Stimulated activated CD8-positive, alpha-beta memory T cell treated with anti-CD3 and anti-CD28 coated beads, Interleukin-4, amount 100 ng/mL, for 1 hour (primary cell): ENCODE results near the gene SLC35B1.

Source experiments
- DNase-seq, 2 donors: peaks; one replicate each; pipeline ENCODE4 v3.0.0-alpha.2; 2020; ENCODE audit warnings: low read depth in 2 of 2, low spot score in 1 of 2

The SLC35B1 gene

DNA sequence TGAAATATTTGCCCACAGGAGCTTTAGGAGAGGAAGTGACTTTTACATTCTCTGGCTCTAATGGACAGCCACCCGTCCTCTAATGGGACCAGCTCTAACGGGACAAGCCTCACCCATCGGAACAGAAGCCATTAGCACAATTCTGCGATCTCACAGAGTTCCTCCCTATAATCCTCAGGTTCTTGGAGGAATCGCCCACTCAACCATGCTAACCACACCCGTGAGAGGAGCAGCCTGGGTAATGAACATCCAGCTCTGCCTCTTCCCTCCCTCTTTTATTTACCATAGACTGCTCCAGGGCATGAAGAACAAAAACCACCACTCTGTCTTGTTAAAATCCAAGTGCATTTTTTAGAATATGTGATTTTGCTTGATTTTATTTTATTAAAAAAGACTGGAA lies 6.8 kb downstream of the SLC35B1 start:
- DNase-seq, result no peak

DNA sequence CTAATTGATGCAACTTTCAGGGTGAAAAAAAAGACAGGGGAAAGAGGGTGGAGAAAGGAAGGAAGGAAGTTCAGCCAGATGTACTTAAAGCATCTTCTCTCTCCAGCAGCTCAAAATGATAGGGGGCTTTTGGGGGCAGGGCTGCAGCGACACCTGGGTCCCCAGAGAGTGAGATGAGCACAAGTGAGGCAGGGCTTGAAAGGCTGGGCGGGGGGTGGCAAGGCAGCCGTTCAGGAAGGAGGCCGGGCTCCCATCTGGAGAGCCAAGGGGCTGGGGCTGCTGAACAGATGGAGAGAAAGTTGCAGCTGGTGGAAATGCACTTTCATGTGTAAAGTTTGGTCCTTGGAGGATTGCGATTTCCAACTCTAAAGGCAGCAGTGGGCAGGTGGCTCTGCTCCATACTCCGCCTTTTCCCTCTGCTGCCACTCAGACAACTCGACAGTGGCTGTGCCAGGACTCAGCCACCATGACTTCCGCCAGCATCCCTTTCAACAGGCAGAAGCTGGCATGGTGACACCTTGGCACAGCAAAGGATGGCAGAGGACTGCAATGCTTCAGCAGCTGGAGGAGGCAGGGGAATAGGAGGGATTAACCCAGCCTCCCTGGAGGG lies 7.7 kb downstream of the SLC35B1 start:
- no peak for DNase-seq

DNA sequence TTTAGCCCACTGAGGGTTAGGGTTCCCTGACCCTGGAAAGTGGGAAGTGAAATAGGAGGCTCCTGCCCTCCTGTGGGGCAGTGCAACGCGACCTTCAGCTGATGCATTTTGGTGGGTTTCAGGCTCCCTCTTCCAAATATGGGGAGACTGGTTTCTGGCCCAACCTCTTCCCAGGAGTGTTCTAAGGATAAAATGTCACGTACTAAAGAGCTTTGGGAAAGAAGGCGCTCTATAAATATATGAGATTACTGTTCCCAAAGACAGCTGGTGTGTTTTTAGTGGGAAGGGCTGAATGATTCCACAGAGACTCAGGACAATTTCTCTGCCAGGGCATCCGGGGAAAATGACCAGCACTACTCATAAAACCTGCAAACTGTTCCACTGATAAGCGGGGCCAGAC lies 9.8 kb downstream of the SLC35B1 start:
- DNase-seq, result no peak

DNA sequence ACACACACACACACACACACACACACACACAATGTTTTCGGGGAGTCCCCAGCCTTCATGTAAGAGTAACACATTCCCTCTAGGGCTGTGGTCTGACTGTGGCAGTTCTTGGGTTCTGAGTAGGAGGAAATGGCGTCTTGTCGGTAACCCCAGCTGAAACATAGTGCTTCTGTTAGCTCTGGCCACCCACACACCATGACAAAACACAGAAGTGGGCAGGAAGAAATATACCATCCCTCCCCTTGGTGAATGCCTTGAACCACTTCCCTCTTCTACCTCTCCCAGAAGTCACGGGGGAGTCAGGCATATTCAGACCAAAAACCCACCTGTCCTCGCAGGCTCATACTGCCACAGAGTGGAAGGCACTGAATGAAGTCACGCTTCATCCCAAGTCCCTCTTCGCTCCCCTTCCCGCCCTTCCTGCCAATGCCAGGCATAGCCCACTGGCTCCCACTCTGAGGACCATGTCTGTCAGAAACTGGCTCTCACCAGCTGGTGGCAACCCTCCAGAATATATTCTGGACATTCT lies 11.5 kb downstream of the SLC35B1 start:
- no peak for DNase-seq

DNA sequence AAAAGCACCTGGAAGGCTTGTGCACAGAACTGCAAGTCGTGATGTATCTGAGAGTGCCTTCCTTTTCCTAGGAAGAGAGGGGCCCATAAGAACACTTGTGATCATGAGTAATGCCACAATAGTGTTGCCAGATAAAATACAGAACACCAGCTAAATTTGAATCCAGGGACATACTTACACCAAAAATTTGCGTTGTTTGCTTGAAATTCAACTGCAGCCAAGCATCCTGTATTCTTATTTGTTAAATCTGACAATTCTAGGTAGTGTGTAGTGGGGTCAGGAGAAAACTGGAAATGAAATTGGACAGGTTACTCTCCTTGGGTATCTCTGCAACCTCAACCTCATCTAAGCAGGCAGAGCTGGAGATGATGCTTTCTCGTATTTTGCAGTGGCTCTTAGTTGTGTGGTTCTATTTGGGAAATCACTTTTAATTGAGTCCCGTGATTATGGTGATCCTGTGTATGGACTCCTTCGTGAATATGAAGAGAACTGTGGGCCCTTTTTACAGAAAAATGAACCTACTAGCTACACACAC lies 12.0 kb downstream of the SLC35B1 start:
- no peak for DNase-seq

DNA sequence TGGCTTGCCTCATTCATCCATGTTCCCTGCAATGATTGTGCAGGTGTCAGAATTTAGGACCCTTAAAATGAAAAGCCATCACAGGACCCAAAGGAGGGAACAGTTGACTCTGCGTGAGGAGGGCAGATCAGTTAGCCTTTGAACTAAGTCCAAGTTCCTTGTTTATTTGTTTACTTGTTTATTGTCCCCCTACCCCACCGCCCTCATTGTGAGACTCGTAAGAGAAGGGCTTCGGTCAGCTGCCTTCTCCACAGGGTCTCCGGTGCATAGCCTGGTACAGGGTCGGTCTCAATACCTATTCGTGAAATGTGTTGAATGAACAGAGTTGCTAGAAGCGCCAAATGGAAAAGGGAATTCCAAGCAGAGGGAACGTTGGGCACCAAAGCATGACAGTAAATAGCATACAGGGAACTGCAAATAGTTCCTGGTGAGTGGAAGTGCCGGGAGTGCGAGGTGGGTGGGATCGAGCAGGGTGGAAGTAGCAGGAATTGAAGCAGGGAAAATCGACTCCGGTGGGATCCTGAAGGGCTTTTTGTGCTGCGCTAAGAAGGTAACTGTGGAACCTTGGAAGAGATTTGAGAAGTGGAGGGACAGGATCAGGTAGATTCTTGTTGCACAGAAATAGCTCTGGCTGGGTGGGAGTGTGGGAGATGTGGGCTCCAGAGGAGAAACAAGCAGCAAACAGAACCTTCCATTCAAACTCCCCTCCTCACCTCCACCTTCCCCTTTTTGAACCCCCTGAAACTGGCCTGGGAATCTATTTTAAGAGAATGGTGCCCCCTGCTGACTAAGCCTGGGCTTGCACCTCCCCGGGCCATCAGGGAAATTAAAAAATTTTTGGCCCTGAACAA lies 12.7 kb downstream of the SLC35B1 start:
- DNase-seq, result peak in 1 of 2 donors; percentile 46

DNA sequence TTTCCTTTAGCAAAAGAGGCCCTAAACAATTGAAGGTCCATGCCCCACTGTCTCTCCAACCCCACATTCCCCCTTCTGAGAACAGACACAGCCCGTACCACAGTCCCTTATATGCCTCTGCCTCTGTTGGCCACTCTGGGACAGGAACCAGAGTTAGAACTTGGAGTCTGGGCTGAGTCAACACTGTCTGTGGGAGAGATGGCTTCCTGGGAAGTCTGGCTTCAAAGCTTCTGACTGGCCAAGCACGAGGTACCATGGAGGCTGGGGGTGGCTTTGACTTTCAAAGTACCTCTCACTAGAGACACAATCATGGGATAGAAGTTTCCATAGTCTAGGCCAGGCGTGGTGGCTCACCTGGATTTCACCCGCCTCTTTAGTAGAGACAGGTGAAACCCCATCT lies 15.0 kb downstream of the SLC35B1 start:
- no peak for DNase-seq

DNA sequence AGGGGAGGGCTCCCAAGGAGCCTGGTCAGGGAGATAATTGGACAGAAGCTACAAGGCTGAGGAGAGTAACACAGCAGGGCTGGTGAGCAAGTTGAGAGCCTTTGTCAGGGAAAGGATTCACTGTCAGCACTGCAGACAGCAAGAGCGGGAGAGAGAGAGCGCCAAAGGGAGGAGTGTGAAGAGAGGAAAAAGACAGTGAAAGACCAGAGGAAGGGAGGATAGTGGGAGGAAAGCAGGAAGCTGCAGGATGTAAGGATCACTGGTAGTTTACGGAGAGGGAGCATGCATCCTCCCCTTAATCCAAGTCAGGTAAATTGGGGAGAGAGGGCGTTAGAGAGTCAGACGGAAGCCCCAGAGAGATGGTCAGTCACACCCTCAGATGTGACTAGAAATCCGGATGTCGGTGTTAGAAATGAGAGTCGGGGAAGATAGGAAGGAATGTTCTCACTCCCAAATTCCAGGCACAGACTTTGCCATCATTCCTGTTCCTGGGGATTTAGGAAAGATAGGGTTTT lies 16.0 kb downstream of the SLC35B1 start:
- DNase-seq, result no peak

DNA sequence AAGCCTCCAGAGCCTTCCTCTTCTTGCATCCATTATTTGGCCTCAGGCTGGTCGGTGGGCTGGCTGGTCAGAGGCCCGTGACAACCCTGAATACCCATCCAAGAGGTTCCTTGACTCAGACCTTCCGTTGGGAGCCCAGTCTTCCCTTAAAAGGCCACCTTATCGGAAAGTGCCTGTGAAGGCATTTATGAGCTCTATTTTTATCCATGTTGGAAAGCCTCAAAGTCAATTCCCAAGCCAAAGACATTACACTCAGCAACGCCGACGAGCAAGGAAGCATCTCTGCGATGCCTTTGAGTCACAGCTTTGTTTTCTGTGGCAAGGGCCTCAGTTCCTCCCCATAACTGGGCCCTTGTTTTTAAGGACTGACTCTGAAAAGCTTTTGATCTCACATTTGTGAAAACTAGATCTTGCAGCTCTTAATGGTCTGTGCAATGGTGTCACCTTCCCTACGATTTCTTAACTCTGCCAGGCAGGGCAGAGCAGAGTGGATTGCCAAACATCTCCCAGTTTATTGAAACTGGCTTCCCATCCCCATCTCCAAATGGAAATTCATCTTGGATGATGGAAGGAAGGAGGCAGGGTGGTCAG lies 16.6 kb downstream of the SLC35B1 start:
- no peak for DNase-seq

DNA sequence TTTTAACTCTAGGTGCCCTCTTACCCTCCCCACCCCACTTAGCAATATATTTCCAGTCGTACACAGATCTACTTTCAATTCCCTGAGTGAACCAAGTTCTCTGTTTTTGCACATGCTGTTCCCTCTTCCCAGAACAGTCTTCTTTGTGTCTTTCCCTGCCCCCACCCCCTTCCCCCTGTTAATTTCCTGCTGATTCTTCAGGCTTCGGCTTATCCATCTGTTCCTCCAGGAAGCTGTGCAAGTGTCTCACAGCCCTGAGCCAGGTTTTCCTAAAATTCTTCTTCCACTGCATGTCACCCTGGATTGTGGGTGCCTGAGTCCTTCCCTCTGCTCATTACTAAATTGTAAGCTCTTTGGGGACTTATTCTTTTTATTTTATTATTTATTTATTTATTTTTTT lies 17.5 kb downstream of the SLC35B1 start:
- no peak for DNase-seq

DNA sequence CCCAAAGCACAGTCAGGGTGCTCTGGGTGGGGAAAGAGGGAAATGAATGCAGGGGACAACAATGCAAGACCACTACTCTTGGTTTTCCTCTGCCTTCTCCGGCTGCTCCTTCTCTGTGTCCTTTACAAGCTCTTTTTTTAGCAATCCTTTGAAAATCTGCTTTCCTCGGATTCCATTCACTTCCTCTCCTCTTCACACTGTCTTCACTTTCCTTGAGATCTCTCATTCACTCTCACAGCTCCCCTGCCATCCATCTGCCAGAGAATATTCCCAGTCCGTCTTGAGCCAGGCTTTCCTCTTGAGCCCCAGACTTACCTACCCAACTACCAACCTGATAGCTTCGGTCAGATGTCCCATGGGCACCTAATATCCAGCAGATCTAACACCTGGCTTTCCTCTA lies 18.9 kb downstream of the SLC35B1 start:
- no peak for DNase-seq

DNA sequence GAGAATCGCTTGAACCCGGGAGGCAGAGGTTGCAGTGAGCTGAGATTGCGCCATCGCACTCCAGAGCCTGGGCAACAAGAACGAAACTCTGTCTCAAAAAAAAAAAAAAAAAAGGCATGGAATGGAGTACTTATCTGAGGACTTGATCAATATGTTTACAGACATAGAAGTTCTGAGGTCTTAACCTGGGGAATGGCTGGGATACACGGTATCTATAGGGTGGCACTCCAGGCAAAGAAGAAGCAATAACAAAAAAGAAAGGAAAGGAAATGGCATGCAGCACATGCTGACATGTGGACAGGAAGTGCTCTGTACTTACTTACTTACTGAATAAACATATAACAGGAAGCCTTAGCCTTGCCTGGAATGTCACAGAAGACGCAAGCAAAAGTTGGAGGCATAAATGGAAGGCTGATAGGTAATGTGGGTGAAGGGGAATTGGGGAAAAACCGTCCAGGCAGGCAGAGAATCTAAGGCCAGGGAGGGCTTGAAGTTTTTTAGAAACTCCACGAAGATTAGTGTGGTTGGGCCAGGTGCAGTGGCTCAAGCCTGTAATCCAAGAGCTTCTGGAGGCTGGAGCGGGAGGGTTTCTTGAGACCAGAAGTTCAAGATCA lies 19.8 kb downstream of the SLC35B1 start:
- DNase-seq, result no peak

DNA sequence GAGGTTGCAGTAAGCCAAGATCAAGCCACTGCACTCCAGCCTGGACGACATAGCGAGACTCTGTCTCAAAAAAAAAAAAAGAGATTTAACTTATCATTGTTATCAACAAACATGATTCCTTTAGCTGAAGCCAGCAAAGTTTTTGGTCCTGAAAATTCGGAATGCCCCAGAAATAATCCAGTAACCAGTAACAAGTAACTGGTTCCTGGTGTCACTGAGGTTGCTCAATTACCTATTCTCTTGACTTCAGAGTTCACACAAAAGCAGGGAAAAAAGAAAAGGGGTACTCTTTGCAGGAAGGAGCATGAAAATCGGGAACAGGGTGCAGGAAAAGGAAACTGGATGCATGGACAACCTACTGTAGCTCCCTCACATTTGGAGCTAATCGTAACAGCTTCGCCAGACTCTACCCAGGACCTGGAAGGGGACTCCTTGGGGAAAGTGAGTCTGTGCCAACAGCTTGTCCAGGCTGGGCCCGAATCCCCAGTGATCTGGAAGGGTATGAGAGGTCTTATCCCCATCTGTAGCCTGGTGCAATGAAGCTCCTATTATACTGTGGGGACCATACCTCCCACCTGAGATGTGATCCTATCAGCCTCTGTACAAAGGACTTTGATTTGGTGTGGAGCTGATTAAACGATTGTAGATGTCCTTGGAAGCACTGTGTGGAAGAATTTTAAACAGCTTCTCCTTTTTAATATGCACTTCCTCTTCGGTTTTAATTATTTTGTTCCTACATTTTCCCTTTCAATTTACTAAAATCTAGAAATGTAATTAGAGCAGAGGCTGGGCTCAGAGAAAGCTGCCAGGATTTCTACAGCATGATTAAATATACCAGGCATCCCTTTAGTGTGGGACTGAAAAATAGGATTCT lies 26.4 kb downstream of the SLC35B1 start:
- no peak for DNase-seq

DNA sequence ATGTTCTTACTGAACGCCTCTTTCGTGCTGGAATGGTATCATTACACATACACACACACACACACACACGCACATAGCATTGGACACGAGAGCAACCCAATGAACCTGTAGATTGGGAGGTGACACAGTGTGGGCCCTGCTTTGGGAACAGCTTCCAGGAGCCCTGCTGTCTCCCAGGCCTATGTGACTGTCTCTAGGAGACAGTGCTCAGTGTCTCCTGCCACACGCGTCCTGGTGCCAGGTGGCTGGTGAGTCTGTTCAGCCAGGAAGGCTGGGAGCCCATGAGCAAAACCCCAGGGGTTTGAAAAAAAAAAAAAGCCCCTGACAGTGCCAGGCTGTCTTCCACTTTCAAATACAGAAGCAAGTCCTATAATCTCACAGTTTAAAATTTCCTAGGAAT lies 27.4 kb downstream of the SLC35B1 start:
- no peak for DNase-seq

DNA sequence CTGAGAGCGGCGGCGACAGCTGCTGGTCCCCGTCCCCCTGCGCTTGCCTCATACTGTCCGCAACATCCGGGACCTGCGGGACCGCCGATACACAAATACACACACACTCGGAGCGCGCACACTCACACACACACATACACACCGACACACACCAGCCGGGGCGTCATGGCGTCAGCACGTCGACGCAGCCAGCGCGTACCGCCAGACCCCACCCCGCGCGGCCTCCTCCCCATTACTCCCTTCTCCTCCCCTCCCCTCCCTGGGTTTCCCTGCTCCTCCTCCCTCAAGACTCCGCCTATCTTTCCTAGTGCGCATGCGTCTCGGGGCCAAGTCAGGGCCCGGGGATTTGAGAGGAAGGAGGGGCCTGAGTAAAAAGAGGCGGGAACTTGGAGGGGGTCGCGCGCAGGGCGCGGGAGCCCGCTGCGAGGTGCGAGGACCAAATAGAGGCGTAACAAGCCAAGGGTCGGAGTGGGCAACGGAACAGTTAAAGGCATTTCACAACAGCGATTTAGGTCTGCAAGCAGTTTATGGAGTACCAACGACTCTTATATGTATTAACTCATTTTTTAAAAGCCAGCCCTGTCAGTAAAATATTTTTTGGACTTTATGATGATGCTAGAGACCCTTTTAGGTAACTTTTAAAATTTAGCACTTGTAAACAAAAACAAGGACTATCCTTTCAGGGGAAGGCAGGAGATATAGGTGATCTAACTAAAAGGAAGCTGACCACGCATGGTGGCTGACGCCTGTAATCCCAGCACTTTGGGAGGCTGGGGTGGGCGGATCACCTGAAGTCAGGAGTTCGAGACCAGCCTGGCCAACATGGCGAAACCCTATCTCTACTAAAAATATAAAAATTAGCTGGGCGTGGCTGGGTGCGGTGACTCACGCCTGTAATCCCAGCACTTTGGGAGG lies 29.6 kb downstream of the SLC35B1 start, which contains the start of gene SPOP:
SPOP (minus strand) TSS at position 165 of the 915 bp plus-strand sequence. CDS start 55,287 bp downstream, outside the sequence.
- DNase-seq, result peak; percentile 96 to 99

DNA sequence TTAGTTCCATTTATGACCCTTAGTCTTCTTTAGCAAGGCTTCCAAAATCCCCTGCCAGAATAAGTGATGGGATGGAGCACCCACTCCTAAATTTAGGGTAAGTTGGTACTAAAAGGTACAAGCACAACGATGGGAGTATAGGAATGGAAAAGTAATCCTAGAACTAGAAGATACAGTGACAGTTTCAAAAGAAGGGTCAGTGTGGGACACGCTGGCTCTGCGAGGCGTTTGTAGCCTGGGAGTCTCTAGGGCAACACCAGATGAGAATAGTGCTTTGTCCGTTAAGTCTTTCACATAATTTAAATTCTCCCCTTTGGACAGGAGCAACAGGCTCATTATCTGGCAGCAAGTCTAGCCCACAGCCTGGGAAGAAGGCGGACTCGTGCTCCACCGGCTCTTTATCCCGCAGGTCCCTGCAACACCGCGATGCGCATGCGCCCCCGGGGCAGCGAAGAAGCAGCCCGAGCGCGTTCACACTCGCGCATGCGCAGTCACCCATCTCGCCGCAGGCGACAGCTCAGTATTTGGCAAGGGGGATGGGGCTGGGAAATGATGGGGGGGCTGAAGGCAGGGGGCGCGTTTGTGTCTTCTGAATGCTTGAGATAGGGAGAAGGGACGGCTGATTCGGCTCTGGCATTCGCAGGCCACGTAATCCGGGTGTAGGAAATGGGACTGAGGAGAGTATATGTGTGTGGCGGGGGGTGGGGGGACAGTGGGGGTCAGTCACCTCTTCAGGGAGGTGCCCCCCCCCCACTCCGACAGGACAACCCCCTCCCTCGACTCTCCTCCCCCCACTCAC lies 30.4 kb downstream of the SLC35B1 start:
- peak; percentile 90 to 95 for DNase-seq

DNA sequence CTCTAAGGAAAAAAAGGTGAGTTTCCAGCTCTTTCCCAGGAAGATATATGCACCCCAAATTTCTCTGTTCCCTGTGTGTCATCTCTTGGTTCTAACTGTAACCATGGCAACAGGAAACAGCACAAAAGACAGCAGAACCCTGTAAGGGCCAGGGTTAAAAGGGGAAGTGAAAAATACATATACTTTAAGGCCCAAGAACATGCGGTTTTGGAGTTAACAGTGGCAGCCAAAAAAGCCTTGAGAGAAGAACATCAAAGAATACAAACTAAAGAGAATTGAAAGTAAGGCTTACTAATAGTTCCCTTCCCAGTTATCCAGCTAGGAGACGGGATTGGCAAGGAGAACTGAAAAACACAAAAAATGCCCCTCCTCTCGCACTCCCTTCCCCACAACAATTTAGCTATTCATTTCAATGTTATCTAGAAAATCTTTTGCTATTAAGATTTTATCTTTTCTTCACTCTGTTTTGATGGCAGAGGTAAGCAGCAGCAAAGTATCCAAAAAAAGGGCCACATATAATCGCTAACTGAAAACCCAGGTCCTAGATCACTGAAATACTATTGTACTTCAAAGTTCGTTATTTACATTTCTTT lies 31.4 kb downstream of the SLC35B1 start:
- no peak for DNase-seq

DNA sequence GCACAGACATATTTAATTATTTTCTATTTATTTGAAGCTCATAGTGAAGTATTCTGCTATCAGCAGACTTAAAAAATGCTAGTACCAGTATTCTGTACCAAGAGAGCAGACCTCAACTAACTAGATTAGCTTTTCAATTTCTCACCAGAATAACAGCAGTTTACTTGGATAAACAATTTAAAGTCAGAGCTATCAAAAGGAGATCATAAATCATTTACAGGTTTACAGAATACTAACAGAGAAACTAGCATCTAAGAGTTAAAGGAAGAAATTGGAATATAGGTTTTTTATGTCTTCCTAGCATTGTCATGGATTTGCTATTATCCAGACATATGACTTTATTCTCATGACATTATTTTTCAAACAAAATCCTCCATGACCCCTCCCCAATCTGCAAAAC lies 33.3 kb downstream of the SLC35B1 start:
- no peak for DNase-seq
